ENCODE data around the gene NCOA5.
"Not testable (repeated sequence)": the region's sequence is repeated elsewhere in the genome, so short reads cannot be mapped to it uniquely, and the experiment has no call there.

Gene NCOA5

DNA sequence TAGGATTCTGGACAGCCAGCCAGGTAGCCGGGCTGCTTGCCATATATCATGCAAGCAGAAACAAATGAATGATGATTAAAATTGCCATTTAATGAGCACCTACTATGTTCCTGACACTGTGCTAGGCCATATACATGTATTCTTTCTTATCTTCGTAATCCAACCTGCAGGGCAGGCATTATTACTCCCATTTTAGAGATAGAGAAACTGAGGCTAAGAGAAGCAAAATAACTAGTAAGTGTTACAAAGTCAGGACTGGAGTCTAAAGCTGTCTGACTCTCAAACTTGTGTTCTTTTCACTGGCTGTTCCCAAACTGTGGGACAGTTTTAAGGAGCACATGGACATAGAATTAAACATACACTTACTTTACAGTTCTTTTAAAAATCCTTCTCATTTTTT, 30.4 kb upstream of the NCOA5 start:
- DNase-seq (ENCODE audit: low read depth), result no peak

DNA sequence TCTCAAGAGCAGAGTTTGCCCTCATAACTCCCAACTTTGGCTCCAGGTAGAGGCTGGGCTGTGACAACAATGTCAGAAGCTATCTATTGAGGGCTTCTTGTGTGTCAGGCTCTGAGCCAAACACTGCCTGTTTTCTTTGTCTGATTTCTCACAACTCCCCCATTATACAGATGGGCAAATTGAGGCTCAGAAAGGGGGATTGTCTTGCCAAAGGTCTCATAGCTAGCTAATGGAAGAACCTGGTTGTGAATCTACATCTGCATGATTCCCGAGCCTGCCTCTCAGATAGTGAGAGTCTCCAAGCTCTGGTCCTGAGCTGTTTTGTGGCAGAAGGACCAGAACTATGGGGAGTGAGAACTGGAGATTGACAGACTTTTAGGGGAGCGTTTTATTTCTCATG, 29.8 kb upstream of the NCOA5 start:
- DNase-seq (ENCODE audit: low read depth), result no peak

DNA sequence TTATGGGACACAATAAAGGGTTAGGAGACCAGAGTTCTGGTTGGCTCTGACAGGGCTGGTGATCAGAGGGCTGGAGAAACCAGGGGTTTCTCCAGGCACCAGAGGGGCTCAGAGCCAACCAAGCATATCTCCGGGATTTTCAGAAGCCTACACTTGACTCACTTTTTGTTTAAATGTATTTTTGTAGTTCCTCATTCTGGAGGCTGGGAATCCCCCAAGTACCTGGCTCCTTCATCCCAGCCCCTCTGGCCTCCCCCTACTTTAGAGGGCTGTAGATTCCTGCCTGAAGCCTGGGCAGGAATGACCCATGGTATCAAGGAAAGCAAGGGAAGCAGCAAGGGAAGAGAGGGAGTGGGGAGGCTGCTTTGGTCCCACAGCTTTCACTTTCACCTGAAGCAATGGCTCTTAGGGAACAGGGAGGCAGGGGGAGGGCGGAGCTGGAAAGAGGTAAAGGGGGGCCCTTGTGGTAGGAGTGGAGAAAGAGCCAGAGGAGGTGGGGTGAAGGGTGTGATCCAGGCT, 29.3 kb upstream of the NCOA5 start:
- DNase-seq (ENCODE audit: low read depth), result no peak

DNA sequence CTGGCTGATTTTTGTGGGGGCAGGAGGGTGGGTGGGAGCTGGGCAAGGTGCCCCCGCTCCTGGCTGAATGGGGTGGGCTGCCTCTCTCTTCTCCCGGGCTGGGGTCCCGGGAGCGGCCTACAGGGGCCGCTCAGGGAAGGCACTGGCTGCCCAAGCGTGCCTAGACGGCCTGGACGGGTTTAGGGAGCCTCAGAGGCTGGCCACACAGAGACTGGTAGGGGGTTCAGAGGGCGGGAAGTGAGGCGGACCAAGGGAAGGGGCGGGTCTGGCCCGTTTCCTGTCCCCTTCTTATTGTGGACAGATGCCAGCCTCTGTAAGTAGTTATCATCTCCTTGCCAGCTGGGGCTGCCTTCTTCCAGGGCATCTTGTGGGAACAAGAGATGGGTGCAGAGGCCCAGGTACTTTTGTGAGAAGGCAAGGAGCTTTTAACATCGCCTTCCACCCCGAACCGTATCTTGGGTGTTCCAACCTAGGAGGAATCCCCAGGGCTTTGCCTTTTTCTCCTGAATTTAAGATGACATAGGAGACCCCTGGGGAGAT, 28.8 kb upstream of the NCOA5 start:
- DNase-seq (ENCODE audit: low read depth), result no peak

DNA sequence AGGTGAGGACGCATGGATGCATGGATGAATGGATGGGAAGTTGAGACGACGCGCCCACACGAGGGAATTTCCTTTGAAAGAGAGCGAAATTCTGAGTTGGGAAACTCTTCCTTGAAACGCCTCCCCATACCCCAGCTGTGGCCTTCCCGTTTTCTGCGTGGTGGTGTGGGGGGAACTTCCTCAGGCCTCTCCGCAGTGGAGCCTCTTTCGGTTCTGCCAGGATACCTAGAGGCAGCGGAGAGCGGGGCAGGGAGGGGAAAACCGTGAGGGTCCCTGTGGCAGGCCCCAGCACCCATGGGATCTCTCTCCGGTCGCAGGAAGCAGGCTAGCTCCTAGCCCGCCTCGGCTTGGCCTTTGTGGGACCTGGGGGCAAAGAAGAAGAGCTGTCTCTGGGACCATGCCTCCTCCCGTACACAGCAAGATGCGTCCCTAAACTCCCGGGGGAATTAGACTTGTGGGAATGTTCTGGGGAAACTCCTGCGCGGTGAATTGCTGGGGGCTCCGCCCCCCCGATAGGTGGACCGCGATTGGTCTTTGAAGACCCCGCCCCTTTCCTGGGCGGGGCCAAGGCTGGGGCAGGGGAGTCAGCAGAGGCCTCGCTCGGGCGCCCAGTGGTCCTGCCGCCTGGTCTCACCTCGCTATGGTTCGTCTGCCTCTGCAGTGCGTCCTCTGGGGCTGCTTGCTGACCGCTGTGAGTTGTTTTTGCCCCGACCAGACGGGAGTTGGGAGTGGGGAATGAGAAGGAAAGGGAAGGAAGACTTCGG, 28.1 kb upstream of the NCOA5 start, which contains the start of gene CD40:
Gene CD40, plus strand, starts transcription at position 611 of the 764 bp plus-strand sequence. Its CDS starts 30 bp downstream, at position 641.
- peak; percentile 47 for DNase-seq (ENCODE audit: low read depth)

DNA sequence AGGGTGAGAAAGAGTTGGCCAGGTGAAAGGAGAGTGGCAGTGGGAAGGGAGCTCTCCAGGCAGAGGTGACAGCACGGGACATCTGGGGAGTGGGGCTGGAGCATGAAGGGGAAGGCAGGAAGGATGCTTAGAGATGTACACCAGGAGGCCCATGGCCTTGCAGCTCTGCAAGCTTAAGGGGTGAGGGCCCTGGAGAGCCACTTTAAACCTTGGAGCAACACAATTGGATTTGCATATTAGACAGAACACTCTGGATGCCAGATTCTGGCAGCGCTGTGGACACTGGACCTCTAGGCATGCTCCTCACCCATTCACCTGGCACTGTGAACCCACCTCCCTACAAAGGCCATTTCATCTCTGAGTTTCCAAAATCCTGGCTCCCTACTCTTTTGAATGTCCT, 24.7 kb upstream of the NCOA5 start:
- no peak for DNase-seq (ENCODE audit: low read depth)

DNA sequence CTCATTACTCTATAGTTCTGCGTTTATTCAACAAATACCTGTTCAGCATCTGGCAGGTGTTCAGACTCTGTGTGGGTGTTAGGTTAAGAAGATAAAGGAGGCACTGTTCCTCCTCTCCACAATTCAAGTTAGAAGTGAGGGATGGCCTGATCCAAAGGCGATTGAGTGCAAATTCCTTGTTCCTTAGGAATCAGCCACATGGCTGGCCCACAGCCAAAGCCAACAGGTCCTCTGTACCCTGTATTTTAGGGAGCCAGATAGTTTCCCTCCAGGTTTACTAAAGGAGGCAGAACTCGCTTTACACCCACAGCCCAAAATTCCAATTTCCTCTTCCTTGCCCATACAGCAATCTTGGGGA, 23.3 kb upstream of the NCOA5 start:
- no peak for DNase-seq (ENCODE audit: low read depth)

DNA sequence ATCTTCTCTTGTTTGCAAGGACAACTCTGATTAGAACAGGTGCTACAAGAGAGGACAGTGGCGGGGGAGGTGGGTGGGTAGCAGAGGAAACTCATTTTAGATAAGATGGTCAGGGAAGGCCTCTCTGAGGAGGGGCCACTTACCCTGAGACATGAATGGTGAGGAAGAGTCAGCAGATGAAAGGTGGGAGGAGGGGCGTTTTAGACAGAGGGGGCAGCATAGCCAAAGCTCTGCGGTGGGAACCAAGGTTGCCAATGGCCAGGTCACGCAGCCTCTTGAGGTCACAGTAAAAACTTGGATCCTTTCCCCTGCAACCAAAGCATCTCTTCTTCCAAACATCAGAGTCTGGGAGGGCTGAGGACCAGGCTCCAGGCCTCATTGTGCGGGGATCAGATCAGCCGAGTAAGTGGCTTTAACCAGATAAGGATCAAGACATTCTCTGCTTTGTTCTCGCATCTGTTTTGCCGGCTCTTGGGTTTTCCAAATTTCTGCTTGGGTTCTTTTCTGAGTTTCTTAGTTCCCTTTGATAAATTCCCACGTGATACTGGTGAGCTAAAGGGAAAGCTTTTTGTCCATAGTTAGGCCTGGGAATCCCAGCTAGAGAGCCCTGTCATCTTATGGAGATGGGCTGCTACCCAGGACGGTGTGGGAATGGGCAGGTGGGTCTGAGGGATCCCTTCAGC, 22.8 kb upstream of the NCOA5 start:
- no peak for DNase-seq (ENCODE audit: low read depth)

DNA sequence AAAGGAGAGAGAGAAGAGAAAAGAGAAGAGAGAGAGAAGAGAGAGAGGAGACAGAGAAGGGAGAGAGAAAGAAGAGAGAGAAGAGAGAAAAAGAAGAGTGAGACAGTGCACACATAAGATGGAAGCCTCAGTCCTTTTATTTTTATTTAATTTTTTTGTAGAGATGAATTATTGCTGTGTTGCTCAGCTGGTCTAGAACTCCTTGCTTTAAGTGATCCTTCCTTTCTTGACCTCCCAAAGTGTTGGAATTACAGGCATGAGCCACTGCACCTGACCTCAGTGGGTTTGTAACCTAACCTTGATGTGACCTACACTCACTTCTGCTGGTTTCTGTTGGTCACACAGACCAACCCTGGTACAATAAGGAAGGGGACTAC, 22.1 kb upstream of the NCOA5 start:
- no peak for DNase-seq (ENCODE audit: low read depth)

DNA sequence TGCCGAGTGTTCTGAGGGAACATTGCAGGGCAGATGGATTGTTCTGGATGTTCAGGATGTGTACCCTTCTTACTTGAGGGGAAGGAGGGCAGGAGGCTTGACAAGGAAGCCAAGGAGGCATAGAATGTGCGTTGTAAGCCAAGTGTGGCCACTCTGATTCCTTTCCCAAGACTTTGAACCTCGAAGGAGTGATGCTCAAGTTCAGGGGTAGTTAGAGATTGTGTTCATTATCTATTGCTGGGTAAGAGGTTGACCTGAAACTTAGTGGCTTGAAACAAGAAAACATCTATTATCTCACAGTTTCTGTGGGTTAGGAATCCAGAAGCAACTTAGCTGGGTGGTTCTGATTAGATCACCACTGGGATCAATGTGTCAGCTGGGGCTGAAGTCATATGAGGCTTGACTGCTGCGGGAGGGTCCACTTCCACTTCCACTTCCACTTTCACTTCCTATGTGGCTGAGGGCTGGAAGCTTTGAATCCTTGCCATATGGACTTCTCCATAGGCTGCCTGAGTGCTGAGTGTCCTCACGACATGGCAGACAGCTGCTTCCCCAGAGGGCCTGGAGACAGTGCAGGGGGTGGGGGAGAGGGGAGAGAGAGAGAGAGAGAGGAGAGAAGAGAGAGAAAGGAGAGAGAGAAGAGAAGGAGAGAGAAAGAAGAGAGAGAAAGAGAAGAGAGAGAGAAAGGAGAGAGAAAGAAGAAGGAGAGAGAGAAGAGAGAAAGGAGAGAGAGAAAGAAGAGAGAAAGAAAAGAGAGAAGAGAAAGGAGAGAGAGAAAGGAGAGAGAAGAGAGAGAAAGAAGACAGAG, 21.5 kb upstream of the NCOA5 start:
- no peak for DNase-seq (ENCODE audit: low read depth)

DNA sequence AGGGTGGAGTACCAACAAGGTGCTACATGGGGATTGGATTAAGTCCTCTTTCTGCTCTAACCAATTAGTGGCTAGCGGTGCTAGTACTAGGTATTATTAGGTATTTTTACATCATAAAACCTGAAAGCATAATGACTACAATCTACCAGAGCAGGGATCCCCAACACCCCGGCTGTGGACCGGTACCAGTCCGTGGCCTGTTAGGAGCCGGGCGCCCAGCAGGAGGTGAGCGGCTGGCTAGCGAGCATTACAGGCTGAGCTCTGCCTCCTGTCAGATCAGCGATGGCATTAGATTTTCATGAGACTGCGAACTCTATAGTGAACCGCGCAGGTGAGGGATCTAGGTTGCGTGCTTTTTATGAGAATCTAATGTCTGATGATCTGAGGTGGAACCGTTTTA, 19.2 kb upstream of the NCOA5 start:
- no peak for DNase-seq (ENCODE audit: low read depth)

DNA sequence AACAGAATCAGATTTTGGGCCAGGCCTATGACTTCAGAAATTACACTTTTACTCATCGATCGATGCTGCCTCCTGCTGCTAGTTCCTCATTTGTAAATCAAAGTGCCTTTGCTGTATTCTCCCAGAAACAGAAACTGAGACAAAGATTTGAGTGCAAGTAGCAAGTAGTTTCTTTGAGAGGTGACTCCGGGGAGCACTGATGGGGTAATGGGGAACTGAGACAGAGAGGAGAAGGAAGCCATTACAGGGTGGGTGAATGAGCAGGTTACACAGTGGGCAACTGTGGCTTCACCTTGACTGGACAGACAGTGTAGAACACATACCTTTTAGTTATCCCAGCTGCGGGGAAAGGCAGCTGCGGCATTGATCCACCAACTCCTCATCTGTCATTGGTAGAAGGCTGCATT, 18.7 kb upstream of the NCOA5 start:
- DNase-seq (ENCODE audit: low read depth), result no peak

DNA sequence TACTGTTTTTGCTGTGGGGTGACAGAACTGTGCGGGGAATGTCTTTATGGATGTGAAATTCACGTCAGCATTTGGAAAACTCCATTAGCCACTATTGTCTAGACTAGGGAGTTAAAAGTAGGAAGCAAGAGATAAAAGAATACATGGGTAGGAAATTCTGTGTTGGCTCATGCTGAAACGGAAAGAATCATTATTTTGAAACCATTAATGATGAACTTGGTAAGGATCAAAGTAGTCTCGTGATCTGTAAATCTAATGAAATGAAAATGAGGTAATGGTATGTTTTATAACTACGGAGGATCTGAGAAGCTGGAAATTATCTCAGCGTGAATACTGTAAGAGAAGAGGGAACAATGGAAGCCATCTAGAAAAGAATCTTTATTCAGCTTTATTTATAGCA, 17.3 kb upstream of the NCOA5 start:
- DNase-seq (ENCODE audit: low read depth), result no peak

DNA sequence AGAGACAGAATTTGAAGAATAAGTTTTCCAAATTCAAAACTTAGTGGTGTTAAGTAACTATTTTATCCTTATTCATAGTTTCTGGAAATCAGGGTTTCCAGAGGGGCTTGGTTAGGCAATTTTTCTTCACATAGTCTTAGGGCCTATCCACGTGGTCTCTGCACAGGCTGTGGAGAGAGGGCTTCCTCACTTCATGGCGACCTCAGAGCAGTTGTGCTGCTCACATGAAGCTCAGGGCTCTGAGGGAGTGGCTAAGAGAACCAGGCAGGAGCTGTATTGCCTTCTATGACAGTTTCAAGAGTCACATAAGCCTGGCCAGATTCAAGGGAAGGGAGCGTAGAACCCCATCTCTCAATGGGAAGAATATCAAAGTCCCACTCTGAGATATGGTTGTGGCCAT, 14.5 kb upstream of the NCOA5 start:
- DNase-seq (ENCODE audit: low read depth), result no peak

DNA sequence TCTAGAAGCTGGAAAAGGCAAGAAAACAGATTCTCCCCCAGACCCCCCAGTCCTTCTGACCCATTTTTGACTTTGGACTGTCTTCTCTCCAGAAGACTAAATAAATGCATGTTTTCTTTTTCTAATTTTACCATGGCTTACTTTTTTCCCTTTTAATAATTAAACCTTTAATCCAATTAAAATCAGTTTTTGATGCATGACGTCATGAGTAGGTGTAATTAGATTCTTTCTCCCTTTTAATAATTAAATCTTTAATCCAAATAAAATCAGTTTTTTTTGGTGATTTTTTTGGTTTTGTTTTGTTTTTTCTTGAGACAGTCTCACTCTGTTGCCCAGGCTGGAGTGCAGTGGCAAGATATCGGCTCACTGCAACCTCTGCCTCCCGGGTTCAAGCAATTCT, 13.2 kb upstream of the NCOA5 start:
- DNase-seq (ENCODE audit: low read depth), result no peak

DNA sequence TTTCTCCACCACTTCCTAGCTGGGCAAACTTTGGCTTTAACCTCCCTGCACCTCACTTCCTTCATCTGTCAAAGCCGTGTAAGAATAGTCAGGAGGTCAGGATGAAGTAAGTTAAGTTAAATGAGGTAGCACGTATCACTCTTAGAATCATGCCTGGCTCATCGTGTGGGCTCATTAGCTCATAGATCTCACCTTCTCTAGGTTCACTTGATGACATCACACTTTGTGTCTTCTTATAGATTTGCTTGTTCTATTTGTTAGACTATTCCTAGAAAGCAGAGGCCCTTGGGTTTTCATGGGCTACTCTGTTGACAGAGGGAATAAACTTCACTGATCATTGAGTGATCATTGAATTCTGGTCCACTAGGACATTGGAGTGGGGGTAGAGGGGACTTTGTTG, 12.2 kb upstream of the NCOA5 start:
- no peak for DNase-seq (ENCODE audit: low read depth)

DNA sequence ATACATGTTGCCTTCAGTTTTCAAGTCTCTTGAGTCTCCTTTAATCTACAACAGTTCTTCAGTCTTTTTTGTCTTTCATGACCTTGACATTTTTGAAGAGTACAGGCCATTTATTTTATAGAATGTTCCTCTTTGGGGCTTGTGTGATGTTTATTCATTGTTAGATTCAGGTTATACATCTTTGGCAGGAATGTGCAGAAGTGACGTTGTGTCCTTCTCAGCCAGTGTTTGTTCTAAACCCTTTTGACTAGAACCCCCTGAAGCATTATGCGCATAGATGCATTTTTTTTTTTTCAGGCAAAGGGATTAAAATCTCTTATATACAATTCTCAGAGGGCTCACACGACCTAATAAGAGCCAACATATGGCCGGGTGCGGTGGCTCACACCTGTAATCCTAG, 11.2 kb upstream of the NCOA5 start:
- no peak for DNase-seq (ENCODE audit: low read depth)

DNA sequence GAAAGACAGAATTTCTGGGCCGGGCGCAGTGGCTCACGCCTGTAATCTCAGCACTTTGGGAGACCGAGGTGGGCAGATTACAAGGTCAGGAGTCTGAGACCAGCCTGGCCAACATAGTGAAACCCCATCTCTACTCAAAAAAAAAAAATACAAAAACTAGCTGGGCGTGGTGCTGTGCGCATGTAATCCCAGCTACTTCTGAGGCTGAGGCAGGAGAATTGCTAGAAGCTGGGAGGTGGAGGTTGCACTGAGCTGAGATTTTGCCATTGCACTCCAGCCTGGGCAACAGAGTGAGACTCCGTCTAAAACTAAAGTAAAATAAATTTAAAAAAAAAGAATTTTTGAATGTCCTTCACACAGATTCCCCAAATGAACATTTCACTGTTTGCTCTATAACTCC, 10.7 kb upstream of the NCOA5 start:
- DNase-seq (ENCODE audit: low read depth), result not testable (repeated sequence)

DNA sequence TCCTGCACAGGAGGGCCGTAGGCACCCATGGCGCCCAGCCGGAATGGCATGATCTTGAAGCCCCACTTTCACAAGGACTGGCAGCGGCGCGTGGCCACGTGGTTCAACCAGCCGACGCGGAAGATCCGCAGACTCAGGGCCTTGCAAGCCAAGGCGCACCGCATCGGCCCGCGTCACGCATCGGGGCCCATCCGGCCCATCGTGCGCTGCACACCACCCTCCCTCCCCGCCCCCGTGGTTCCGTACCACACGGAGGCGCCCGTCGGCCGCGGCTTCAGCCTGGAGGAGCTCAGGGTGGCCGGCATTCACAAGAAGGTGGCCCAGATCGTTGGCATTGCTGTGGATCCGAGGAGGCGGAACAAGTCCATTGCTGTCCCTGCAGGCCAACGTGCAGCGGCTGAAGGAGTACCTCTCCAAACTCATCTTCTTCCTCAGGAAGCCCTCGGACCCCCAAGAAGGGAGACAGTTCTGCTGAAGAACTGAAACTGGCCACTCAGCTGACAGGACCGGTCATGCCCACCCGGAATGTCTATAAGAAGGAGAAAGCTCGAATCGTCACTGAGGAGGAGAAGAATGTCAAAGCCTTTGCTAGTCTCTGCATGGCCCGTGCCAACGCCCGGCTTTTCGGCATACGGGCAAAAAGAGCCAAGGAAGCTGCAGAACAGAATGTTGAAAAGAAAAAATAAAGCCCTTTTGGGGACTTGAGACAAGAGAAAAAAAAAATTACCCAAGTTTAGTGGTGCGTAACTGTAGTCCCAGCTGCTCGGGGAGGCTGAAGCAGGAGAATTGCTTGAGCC, 9.9 kb upstream of the NCOA5 start:
- DNase-seq (ENCODE audit: low read depth), result no peak

DNA sequence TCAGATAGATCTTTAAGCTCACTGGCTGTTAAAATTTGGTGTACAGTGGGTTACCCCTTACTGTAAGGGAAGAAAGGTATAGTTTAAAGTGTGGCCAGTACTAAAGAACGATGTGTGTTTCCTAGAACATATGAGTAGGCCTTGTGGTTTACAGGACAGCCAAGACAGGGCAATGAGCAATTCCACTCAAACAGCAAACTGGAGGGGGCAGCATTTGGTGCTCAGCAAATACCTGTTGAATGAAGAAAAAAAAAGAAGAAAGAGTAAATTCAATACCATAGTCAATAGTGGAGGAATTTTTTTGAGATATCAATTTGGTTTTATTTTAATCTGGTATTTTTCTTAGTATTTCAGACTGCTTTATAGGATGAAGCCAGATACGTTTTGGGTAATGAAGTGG, 3.8 kb upstream of the NCOA5 start:
- no peak for DNase-seq (ENCODE audit: low read depth)

DNA sequence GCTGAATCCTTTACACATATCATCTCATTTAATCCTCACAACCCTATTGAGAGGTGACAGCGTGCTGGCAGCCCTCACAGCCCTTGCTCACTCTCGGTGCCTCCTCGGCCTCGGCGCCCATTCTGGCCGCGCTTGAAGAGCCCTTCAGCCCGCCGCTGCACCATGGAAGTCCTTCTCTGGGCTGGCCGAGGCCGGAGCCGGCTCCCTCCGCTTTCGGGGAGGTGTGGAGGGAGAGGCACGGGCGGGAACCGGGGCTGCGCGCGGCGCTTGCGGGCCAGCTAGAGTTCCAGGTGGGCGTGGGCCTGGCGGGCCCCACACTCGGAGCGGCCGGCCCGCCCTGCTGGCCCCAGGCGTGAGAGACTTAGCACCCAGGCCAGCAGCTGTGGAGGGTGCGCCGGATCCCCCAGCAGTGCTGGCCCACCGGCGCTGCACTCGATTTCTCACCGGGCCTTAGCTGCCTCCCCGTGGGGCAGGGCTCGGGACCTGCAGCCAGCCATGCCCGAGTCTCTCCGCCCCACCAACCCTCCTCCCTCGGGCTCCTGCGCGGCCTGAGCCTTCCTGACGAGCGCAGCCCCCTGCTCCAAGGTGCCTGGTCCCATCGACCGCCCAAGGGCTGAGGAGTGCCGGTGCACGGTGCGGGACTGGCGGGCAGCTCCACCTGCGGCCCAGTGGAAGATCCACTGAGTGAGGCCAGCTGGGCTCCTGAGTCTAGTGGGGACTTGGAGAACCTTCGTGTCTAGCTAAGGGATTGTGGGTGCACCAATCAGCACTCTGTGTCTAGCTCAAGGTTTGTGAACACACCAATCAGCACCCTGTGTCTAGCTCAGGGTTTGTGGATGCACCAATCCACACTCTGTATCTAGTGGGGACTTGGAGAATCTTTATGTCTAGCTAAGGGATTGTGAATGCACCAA, 2.1 kb upstream of the NCOA5 start:
- DNase-seq (ENCODE audit: low read depth), result not testable (repeated sequence)
